ENCODE data around the gene CTSH. TPM values are rescaled to one million over a fixed set of nuclear protein-coding genes. Genes with fewer than 3 reads are reported as not detected.
A peak's percentile ranks its signal among the peaks of the same experiment; 100 is the strongest.

CTSH gene
- total RNA-seq, 1 experiment from 2014 or later, result 327 TPM

GRCh38 chr15:78925076-78925624 is 19.7 kb downstream of the CTSH start:
- no TSS peak for BruUV-seq (replicated peaks)
- Mint-ChIP-seq H3K36me3 (ENCODE audit: insufficient read depth, unreplicated experiment) (peaks cover 70% of the 10 kb centered on the region), H3K4me1 (ENCODE audit: low read depth, unreplicated experiment) (no peaks in the 10 kb centered on the region), H3K27me3 (ENCODE audit: unreplicated experiment) (no peaks in the 10 kb centered on the region), H3K9me3 (ENCODE audit: low read depth, unreplicated experiment) (no peaks in the 10 kb centered on the region), H3K27ac (ENCODE audit: unreplicated experiment) (peak overlapping the region; percentile 45), H3K4me3 (ENCODE audit: low read depth, unreplicated experiment) (no peak overlapping the region)
- no peak for DNase-seq
- TF ChIP-seq CTCF (IDR thresholded peaks at IDR 0.05; ENCODE audit: unreplicated experiment), result no peak
- intact Hi-C loops (cut with micrococcal nuclease; ENCODE audit: unreplicated experiment), result no loop called here
- CTCF ChIA-PET, result interaction anchor here (0.6 to 0.7 kb wide), 4 partner anchors 54 to 720 kb away, joined by 3 to 7 read pairs (median 3); no protein-coding TSS in a partner anchor

- H3K36me3 Mint-ChIP-seq (ENCODE audit: insufficient read depth, unreplicated experiment), result peaks cover 75% of the 10 kb centered on the region
These were observed 21.1 kb downstream of the CTSH start for GRCh38 chr15:78923480-78924360.

DNA sequence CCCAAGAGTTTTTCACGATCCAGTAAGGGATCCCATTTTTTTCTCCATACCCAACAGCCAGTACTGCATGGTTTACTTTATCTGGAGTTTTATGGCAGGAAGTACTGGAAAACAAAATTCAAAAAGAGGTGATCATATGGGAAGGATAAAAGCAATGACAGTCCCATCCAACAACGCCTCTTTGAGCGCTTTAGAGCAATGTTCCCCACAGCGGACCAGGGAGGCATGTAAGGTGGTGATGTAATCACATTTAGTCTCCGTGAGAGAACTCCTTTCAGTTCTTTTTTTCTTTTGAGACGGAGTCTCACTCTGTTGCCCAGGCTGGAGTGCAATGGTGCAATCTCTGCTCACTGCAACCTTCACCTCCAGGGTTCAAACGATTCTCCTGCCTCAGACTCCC is 21.8 kb downstream of the CTSH start:
- peaks cover 72% of the 10 kb centered on the region for H3K36me3 Mint-ChIP-seq (ENCODE audit: insufficient read depth, unreplicated experiment)
- TF ChIP-seq CTCF (IDR thresholded peaks at IDR 0.05; ENCODE audit: unreplicated experiment), result no peak
- H3K27me3 Mint-ChIP-seq (ENCODE audit: unreplicated experiment), result no peaks in the 10 kb centered on the region
- CTCF ChIA-PET, result interaction anchor here (1.1 kb wide), 1 partner anchor 84 kb away, joined by 3 read pairs; no protein-coding TSS in a partner anchor
- BruUV-seq (replicated peaks), result no TSS peak
- no peak for DNase-seq
- no peak overlapping the region for H3K27ac Mint-ChIP-seq (ENCODE audit: unreplicated experiment)
- no peaks in the 10 kb centered on the region for H3K9me3 Mint-ChIP-seq (ENCODE audit: low read depth, unreplicated experiment)
- H3K4me3 Mint-ChIP-seq (ENCODE audit: low read depth, unreplicated experiment), result no peak overlapping the region
- H3K4me1 Mint-ChIP-seq (ENCODE audit: low read depth, unreplicated experiment), result no peaks in the 10 kb centered on the region
- intact Hi-C loops (cut with micrococcal nuclease; ENCODE audit: unreplicated experiment), result no loop called here

More at GRCh38 chr15:78923480-78924360, 21.1 kb downstream of the CTSH start:
- TF ChIP-seq CTCF (IDR thresholded peaks at IDR 0.05; ENCODE audit: unreplicated experiment), result no peak
- no peaks in the 10 kb centered on the region for H3K9me3 Mint-ChIP-seq (ENCODE audit: low read depth, unreplicated experiment)
- no peaks in the 10 kb centered on the region for H3K4me1 Mint-ChIP-seq (ENCODE audit: low read depth, unreplicated experiment)
- BruUV-seq (replicated peaks), result no TSS peak
- no peaks in the 10 kb centered on the region for H3K27me3 Mint-ChIP-seq (ENCODE audit: unreplicated experiment)
- intact Hi-C loops (cut with micrococcal nuclease; ENCODE audit: unreplicated experiment), result no loop called here
- CTCF ChIA-PET, result interaction anchor here (0.6 kb wide), 1 partner anchor 91 kb away, joined by 3 read pairs; no protein-coding TSS in a partner anchor
- DNase-seq, result no peak
- no peak overlapping the region for H3K4me3 Mint-ChIP-seq (ENCODE audit: low read depth, unreplicated experiment)
- peak overlapping the region; percentile 21 for H3K27ac Mint-ChIP-seq (ENCODE audit: unreplicated experiment)

DNA sequence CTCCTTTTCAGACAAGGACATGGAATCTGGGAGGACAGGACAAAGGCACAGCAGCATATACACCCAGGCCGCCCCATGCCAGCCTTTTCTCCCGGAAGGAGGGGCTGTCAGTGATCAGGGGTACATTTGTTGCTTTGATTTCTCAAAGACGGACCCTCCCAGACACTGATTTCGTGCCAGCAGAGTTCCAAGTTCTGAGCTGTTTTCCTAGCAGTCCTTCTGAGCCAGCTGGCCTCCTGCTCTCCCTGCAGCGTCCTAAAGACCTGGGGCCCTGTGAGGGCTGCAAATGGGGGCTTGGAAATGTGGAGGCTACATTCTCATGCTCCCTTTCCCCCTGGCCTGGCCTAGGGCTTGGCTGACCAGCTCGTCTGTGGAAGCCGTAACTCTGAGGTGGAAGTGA is 22.3 kb downstream of the CTSH start:
- Mint-ChIP-seq H3K36me3 (ENCODE audit: insufficient read depth, unreplicated experiment) (peaks cover 68% of the 10 kb centered on the region), H3K27ac (ENCODE audit: unreplicated experiment) (peak overlapping the region; percentile 20), H3K4me1 (ENCODE audit: low read depth, unreplicated experiment) (no peaks in the 10 kb centered on the region), H3K4me3 (ENCODE audit: low read depth, unreplicated experiment) (no peak overlapping the region), H3K9me3 (ENCODE audit: low read depth, unreplicated experiment) (no peaks in the 10 kb centered on the region), H3K27me3 (ENCODE audit: unreplicated experiment) (no peaks in the 10 kb centered on the region)
- intact Hi-C loops (cut with micrococcal nuclease; ENCODE audit: unreplicated experiment), result no loop called here
- TF ChIP-seq CTCF (IDR thresholded peaks at IDR 0.05; ENCODE audit: unreplicated experiment), result no peak
- no TSS peak for BruUV-seq (replicated peaks)
- no peak for DNase-seq
- CTCF ChIA-PET, result interaction anchor here (1.1 kb wide), 1 partner anchor 85 kb away, joined by 3 read pairs; no protein-coding TSS in a partner anchor

Data from Calu3 (cell line).